GM04503 (cell line): ENCODE data around the gene NAV2.

Source experiments
- DNase-seq: peaks from one replicate; pipeline ENCODE4 v3.0.0-alpha.2; 2012; ENCODE audit warnings: low read depth

NAV2 gene

GRCh38 chr11:19973136-19973635 is 260.5 kb downstream of the NAV2 start:
- no peak for DNase-seq

GRCh38 chr11:19974886-19975285 is 262.2 kb downstream of the NAV2 start:
- DNase-seq: no peak

GRCh38 chr11:19975414-19975990 is 262.9 kb downstream of the NAV2 start:
- DNase-seq: no peak

- no peak for DNase-seq
Measured at GRCh38 chr11:19976281-19976941, 263.8 kb downstream of the NAV2 start.

GRCh38 chr11:19977941-19978340 is 265.3 kb downstream of the NAV2 start:
- DNase-seq: no peak

- peak; percentile 53 for DNase-seq
Measured at GRCh38 chr11:19978668-19979518, 266.3 kb downstream of the NAV2 start.

- DNase-seq: no peak
Measured at GRCh38 chr11:19979519-19979845, 266.8 kb downstream of the NAV2 start.

DNA sequence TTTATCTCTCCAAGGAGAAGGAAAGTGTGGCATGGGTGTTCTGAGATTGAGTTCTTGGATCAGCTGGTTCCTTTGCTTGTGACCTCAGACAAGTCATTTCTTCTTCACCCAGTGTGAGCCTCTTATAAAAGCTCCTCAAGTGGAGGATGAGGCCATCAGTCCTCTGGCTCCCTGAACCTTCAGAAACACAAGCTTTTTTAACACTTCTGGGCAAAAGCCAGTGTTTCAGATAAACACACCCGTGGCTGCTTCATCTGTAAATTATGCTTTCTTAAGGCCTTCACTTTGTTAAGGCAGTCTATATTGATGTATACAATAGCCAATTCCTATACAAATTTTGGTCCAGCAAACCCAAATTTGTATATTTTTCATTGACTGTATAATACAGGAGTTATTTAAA is 267.8 kb downstream of the NAV2 start:
- DNase-seq: no peak

- peak; percentile 89 for DNase-seq
Measured at GRCh38 chr11:19980957-19981669, 268.5 kb downstream of the NAV2 start.

GRCh38 chr11:19982774-19983495 is 270.3 kb downstream of the NAV2 start:
- DNase-seq: no peak

GRCh38 chr11:19984048-19984742 is 271.6 kb downstream of the NAV2 start:
- DNase-seq: no peak

- DNase-seq: peak; percentile 56
Measured at GRCh38 chr11:19985111-19985510, 272.5 kb downstream of the NAV2 start.

- no peak for DNase-seq
Measured at GRCh38 chr11:19987331-19987801, 274.7 kb downstream of the NAV2 start.

- peak; percentile 95 for DNase-seq
Measured at GRCh38 chr11:19988598-19988997, 276.0 kb downstream of the NAV2 start.

GRCh38 chr11:19989191-19989590 is 276.6 kb downstream of the NAV2 start:
- no peak for DNase-seq

- DNase-seq: no peak
Measured at GRCh38 chr11:19992162-19992561, 279.5 kb downstream of the NAV2 start.

DNA sequence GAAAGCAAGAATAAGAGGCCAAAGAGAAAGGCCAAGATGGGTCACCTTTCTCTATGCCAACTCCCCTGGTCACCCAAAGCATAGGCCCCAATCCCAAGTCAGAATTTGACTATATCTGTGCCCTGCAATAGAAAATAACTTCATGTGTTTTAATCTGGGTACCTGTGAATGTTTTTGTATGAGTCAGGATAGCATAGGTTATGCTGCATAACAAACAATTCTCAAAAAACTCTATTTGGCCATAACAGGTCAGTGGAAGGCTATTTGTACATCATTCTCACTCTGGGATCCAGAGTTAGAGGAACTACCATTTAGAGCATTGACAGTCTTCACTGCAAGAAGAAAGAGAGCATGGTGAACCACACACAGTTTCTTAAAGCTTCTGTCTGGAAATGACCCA is 280.4 kb downstream of the NAV2 start:
- DNase-seq: no peak

DNA sequence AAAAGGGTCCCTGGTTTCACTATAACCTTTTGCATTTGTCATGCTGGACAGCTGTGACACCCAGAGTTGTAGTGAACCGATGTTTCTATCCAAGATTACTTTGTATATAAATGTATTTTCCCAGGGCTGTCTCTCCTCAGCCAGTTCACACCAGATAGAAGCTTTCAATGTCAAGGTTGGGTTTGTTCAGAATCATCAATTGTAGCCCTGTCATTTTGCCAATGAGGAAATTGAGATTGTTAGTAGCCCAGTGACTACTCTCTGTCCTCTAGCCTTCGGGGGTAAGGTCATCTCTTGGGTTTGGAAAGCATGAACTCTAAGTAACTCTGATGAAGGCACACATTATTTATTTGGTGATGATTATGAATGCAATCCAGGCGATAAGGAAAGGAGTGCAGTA is 282.0 kb downstream of the NAV2 start:
- no peak for DNase-seq

DNA sequence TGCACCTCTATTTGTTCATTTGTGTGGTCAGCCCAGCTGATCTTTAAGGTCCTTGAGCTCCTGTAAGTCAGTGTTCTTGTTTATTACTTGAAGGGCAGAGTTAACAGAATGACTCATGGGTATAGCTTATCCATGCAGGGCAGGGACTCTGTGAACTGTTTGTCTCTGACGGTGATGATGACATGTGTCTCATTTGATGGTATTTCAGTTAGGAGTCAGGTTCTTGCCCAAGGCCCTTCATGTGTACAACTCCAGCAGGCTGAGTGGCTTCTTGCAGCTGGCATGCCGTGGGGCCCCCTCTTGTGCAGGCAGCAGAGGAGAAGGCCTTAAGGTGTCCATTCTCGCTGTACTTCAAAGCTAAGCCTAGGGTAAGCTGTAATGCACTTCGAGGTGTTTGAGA is 282.5 kb downstream of the NAV2 start:
- DNase-seq: peak; percentile 69

- DNase-seq: no peak
Measured at GRCh38 chr11:19996571-19996970, 283.9 kb downstream of the NAV2 start.

GRCh38 chr11:20000022-20000350 is 287.3 kb downstream of the NAV2 start:
- DNase-seq: no peak
